ENCODE data around the gene FOLR1.
"Not testable (repeated sequence)": the region's sequence is repeated elsewhere in the genome, so short reads cannot be mapped to it uniquely, and the experiment has no call there.

The FOLR1 gene

DNA sequence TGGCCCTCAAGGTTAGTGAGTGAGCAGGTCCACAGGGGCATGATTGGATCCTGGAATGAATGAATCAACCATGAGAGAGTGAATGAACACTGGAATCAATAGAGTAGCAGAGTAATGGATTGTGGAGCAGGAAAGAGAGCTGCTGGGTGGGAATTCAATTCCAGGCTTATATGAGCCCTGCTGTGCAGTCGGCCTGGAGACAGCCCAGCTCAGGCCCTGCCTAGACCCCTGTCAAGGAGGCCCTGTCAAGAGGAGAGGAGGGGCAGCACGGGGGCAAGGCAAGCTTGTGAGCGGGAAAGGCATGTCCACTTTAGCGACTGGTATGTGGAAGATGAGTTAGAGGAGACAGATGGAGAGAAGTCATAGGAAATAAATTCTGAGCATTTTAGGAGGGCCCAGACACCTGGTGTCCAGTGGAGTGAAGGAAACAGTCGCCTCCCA lies 1.3 kb upstream of the FOLR1 start:
- DNase-seq (ENCODE audit: low read depth) = no peak
- H3K4me3 ChIP-seq (ENCODE audit: control insufficient read depth, low read depth, low read length) = no peak overlapping the region
- no peak for TF ChIP-seq CTCF (conservative IDR thresholded peaks at IDR 0.05; ENCODE audit: control insufficient read depth, insufficient read depth, low read depth, low read length)

DNA sequence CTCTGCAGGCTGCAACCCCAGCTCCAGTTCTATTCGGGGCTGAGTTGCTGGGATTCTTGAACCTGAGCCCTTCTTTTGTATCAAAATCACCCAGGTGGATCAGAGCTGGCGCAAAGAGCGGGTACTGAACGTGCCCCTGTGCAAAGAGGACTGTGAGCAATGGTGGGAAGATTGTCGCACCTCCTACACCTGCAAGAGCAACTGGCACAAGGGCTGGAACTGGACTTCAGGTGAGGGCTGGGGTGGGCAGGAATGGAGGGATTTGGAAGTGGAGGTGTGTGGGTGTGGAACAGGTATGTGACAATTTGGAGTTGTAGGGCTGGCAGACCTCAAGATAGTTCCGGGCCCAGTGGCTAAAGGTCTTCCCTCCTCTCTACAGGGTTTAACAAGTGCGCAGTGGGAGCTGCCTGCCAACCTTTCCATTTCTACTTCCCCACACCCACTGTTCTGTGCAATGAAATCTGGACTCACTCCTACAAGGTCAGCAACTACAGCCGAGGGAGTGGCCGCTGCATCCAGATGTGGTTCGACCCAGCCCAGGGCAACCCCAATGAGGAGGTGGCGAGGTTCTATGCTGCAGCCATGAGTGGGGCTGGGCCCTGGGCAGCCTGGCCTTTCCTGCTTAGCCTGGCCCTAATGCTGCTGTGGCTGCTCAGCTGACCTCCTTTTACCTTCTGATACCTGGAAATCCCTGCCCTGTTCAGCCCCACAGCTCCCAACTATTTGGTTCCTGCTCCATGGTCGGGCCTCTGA lies 3.8 kb downstream of the FOLR1 start:
- TF ChIP-seq CTCF (conservative IDR thresholded peaks at IDR 0.05; ENCODE audit: control insufficient read depth, insufficient read depth, low read depth, low read length) = no peak
- H3K4me3 ChIP-seq (ENCODE audit: control insufficient read depth, low read depth, low read length) = no peak overlapping the region
- DNase-seq (ENCODE audit: low read depth) = no peak

DNA sequence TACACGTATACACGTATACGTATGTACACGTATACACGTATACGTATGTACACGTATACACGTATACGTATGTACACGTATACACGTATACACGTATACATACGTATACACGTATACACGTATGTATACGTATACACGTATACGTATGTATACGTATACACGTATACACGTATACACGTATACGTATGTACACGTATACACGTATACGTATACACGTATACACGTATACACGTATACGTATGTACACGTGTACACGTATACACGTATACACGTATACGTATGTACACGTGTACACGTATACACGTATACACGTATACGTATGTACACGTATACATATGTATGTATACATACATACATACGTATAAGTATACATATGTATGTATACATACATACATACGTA lies 9.5 kb downstream of the FOLR1 start:
- not testable (repeated sequence) for DNase-seq (ENCODE audit: low read depth); H3K4me3 ChIP-seq (ENCODE audit: control insufficient read depth, low read depth, low read length)

GRCh38 chr11:72202571-72202970 lies 10.6 kb downstream of the FOLR1 start:
- no peak for TF ChIP-seq CTCF (conservative IDR thresholded peaks at IDR 0.05; ENCODE audit: control insufficient read depth, insufficient read depth, low read depth, low read length)
- no peak overlapping the region for H3K4me3 ChIP-seq (ENCODE audit: control insufficient read depth, low read depth, low read length)

DNA sequence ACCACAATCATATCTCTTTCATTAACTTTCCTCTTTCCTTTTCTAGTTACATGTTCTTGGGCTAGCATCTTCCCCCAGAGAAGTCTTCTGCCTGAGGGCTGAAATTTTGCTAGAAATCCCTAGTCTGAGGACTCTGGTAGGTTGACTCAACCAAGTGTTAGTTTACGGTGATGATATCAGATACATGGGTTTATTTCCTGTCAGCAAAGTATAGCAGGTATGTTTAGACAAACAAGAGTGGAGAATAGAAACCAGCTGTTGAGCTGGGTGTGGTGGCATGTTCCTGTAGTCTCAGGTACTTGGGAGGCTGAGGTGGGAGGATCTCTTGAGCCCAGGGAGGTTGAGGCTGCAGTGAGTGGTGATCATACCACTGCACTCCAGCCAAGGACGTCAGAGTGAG lies 11.2 kb downstream of the FOLR1 start:
- DNase-seq (ENCODE audit: low read depth) = no peak
- TF ChIP-seq CTCF (conservative IDR thresholded peaks at IDR 0.05; ENCODE audit: control insufficient read depth, insufficient read depth, low read depth, low read length) = no peak
- H3K4me3 ChIP-seq (ENCODE audit: control insufficient read depth, low read depth, low read length) = no peak overlapping the region

More at GRCh38 chr11:72202571-72202970, 10.6 kb downstream of the FOLR1 start:
- DNase-seq (ENCODE audit: low read depth) = no peak

- no peak for DNase-seq (ENCODE audit: low read depth)
- no peak overlapping the region for H3K4me3 ChIP-seq (ENCODE audit: control insufficient read depth, low read depth, low read length)
- no peak for TF ChIP-seq CTCF (conservative IDR thresholded peaks at IDR 0.05; ENCODE audit: control insufficient read depth, insufficient read depth, low read depth, low read length)
Observed at GRCh38 chr11:72204886-72205285, 12.9 kb downstream of the FOLR1 start.

- not testable (repeated sequence) for DNase-seq (ENCODE audit: low read depth); H3K4me3 ChIP-seq (ENCODE audit: control insufficient read depth, low read depth, low read length)
Observed at GRCh38 chr11:72206794-72207193, 14.9 kb downstream of the FOLR1 start.

DNA sequence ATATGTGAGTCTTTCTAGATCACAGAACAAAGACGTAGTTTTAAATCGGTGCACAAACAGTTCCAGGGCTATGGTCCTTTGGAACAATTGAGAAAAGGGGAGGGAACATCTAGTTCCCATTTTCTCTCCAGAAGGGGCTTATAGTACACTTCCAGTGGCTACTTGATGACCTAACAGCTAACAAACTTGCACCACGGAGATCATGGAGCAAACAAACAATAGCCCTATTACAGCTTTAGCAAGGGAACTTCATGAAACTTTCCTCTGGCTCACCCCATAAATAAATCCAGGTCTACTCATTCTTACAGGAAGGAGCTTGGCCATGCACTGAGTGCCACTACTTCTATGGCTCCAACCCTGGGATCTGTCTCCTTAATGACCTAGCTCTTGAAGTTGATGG lies 16.3 kb downstream of the FOLR1 start:
- no peak for DNase-seq (ENCODE audit: low read depth)
- no peak for TF ChIP-seq CTCF (conservative IDR thresholded peaks at IDR 0.05; ENCODE audit: control insufficient read depth, insufficient read depth, low read depth, low read length)
- H3K4me3 ChIP-seq (ENCODE audit: control insufficient read depth, low read depth, low read length) = no peak overlapping the region
